ENCODE measurements around the gene OSGEP. TPM values are rescaled to one million over a fixed set of nuclear protein-coding genes. Genes with fewer than 3 reads are reported as not detected.
A peak's percentile ranks its signal among the peaks of the same experiment; 100 is the strongest.

OSGEP gene
- total RNA-seq, 1 donor from 2014 or later, result 18.8 TPM

DNA sequence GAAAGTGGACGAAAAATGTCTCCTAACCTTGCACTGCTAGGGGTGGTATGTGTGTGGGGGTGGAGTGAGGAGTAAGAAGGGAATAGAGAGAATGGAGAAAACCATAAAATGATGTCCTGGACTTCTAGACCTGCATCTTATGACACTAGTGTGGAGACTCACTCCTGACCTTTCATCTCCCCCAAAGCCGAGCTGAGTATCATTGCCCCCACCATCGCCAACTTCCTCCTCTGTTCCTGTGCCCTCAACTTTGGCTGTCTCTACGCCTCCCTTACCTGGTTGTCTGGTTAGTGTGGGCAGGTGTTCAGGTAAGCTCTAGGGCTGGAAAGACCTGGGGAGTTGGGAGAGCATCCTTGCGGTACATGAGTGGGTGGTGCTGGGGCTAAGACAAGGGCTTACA is 14.1 kb downstream of the OSGEP start:
- DNase-seq (ENCODE audit: missing footprints), result no peak
- ATAC-seq, result no peak
- intact Hi-C loops (cut with DNase I), result no loop called here

DNA sequence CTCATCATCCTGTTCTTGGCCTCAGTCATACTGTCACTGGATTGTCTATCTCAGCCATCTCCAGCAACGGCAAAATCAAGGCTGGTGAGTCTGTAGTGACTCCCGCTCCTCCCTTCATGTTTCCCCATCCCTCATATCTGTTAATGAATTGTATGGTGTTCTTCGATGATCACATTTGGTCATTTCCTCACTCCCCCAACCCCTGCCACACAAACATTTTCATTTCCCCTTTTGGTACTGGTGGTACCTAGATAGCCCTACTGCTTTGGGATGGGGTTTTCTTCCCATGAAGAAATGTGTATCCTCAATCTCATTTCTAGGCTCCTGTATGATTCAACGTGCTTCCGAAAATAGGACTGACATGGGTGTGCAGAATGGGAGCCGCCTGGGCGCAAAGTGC is 15.9 kb downstream of the OSGEP start:
- DNase-seq (ENCODE audit: missing footprints) (no peak), ATAC-seq (no peak)
- intact Hi-C loops (cut with DNase I), result no loop called here

DNA sequence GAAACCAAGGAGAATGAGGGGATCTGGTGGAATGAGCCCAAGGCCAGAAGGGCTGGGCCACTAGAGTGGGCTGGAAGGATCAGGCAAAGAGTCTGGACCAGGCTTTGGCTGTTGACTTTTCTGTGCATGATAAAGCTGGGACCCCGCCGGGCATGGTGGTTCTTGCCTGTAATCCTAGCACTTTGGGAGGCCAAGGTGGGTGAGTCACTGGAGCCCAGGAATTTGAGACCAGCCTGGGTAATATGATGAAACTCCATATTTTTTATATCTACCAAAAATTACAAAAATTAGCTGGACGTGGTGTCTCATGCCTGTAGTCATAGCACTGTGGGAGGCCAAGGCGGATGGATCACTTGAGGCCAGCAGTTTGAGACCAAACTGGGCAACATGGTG is 18.3 kb downstream of the OSGEP start:
- ATAC-seq (no peak), DNase-seq (ENCODE audit: missing footprints) (no peak)
- intact Hi-C loops (cut with DNase I), result no loop called here

DNA sequence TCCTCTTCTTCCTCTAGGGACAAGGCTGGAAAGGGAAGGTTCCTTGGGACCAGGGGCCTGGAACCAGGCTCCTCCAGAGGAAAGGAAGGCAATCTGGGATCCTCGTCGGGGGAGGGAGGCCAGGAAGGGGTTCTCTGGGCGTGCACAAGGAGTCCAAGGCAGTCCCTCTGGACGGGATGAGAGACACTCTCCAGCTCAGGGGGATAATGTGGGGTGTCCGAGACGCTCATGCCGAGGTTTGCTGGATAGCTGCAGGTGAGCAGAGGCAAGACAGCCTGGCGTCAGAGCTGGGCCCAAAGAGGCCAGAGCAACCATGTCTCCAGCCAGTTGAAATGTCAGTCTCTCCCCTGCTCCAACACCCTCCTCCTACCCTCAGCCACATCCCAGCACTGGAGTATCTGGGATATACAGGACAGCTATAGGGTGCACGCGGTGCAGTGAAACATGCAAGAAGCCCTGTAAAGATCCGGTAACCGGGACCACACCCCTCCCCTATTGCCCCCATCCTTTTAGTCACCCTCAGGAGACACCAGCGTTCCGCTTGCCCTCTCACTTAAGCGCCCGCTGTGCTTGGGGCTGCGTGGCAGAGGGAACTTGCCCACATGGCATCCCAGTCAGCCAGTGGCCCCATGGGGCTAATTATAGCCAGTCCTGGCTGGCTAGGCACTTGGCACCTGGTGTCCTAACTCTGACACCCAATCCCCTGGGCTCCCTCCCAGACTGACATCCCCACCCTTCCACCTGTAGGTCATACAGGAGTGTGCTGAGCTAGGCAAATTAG is 18.8 kb downstream of the OSGEP start, which contains the start of gene KLHL33:
KLHL33 (minus strand) TSS at position 585 of the 781 bp plus-strand sequence; CDS start at position 230, 355 bp downstream.
- DNase-seq (ENCODE audit: missing footprints), result no peak
- intact Hi-C loops (cut with DNase I), result no loop called here

DNA sequence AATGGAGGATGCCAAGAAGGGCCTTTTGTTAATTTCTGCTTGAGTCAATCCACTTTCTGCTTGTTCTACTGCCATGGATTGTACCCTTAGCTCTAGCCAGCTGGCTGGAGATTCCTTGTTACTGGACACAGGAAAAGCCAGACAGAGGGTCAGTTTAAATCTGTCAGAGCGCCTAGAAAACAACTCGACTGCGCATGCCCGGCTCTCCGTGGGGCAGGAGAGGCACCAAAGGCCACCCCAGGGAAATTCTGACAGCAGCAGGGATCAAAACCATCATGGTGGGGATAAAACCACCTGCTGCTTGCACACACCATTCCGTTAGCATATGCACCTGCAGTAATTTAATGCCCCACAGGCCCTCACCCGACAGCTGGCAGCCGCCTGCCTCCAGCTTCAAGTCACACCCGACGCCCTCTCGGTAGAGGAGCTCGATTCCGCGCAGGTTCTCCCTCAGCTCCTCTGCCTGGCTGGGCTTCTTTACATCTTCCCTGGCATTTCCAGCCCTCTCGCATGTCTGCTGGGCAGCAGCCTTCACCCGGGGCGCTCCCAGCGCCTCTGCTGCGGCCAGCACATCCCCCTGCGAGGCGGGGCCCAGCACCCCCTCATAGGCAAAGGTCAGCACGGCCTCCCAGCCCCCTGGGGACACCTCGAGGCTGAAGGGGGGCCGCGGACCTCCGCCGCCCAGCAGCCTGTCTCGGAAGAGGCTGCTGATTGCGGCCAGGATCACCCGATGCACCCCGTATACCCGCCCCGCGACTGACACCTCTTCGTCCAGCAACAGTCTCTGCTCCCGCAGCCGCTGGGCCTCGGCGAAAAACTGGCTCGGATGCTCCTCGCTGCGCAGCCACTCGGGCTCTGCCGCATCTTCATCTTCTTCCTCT is 19.7 kb downstream of the OSGEP start:
- intact Hi-C loops (cut with DNase I), result no loop called here
- ATAC-seq (peak; percentile 78), DNase-seq (ENCODE audit: missing footprints) (peak; percentile 86)

More for the DNA sequence above, 18.8 kb downstream of the OSGEP start, which contains the start of gene KLHL33:
- peak; percentile 3 for ATAC-seq

DNA sequence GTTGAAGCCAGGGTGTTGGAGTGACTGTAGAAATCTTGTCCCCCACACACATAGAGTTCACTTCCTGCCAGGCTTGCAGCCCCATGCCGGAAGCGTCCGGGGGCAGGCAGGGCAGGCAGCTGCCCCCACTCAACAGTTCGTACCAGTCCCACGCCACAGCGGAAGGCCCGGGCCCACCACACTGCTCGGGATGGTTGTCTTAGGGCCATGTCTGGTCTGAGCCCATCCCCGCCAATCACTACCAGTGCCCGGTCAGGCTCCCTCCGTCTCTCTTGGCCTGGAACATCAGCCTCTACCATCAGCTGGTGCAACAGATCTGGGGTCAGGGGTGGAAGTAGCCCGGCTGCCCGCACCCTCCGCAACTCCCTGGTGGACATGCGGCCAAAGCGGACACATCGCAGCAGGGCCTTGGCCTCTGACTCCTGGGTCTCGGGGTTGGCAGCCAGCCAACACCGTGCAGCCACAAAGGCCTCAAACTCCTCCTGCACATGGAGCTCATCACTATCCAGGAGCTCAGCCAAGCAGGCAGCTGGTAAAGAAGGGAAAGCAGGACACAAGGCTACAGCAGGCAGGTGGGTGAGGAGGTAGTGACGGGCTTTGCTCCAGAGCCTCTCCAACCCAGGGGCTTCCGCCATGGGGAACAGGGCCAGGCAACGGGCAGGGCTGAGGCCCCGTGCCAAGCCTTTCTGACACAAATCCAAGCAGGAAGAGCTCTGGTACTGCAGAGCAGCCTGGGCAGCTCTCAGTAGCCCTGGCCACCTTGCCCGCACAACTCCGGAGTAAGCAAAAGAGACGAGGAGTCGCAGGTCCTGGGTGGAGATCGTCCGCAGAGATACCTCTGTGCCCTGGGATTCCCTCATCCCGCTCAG is 24.6 kb downstream of the OSGEP start:
- intact Hi-C loops (cut with DNase I), result no loop called here
- peak; percentile 18 for ATAC-seq
- no peak for DNase-seq (ENCODE audit: missing footprints)

DNA sequence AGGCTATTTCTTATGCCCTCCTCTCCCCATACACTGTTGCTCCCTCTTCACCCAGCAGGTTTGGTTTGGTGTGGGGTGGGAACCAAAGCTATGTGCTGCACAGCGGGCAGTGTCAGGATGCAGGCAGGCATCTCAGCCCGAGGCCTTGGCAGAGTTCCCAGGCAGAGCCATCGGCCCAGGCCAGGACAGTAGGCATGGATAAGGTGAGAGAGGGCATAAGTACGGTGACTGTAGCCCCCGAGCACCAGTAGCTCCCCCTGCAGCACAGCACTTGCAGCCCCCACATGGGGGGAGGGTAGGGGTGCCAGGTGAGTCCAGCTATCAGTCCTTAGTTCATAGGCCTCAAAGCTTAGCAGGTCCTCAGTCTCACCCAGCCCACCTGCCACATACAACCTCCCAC is 25.8 kb downstream of the OSGEP start:
- ATAC-seq, result no peak
- intact Hi-C loops (cut with DNase I), result no loop called here
- no peak for DNase-seq (ENCODE audit: missing footprints)

DNA sequence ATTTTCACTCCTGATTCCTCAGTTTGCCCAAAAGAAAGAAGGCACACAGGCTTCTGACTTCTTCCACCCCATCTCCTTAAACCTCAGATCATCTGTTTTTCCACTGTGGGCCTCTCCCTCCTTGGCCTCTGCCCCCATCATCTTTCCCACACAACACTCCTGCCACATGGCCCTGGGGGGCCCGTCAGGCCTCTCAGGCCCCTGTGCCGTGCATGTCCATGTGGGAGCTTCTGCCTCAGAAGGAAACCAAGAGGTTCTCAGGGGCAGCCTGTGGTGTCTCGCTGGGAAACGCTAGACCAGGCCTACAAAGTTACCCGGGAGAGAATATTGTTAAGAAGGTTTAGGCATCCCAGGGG is 26.6 kb downstream of the OSGEP start:
- ATAC-seq, result no peak
- intact Hi-C loops (cut with DNase I), result no loop called here
- DNase-seq (ENCODE audit: missing footprints), result peak; percentile 45

DNA sequence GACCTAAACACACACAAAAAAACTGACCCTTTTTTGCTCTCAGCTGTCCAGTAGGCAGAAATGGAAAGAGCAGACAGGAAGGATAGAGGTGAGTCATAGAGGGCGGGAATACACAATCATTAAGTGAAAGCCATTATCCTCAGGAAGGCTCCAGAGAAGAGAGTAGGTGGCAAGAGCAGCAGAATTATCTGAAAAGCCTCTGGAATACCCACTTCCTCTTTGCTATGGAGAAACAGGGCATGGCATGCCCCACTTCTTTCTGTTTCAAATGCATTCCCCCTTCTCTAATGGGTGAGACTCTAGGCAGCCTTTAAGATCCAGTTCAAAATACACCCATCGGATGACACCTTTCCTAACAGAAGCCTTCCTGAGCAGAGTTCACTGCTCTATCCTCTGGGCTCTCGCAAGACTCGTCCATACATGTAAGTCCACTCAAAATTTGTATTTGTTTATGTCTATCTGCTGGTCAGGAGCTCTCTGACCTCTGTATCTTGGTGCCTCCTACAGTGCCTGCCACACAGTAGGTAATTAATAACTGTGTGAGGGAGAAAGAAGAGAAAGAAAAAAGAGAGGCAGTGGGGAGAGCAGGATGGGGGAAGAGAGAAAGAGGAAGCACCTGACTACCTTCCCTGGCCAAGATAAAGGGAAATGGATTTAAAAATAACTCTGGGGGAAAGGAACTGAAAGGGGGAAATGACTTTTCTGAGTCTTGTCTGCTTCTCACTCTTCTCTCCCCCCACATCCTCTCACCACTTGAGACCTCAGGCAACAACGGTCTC is 27.2 kb downstream of the OSGEP start:
- intact Hi-C loops (cut with DNase I), result no loop called here
- ATAC-seq (peak; percentile 44), DNase-seq (ENCODE audit: missing footprints) (no peak)

DNA sequence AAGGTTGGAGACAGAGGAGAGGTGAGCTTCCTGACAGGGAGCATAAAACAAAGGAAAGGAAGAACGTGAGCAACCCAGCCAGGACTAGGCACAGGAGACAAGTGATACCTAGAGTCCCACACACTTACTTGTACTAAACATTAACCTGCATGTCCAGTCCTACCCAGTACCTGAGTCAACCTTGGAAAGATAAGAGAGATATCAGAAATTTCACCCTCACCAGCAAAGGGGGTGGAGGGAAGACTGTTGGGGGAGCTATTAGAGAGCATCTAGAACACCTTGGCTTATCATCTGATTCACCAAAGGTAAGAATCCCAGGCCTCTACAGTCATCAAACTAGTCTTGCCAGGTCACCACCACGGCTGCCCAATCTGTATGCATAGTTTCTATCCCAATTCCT is 29.8 kb downstream of the OSGEP start:
- ATAC-seq, result no peak
- DNase-seq (ENCODE audit: missing footprints), result no peak
- intact Hi-C loops (cut with DNase I), result no loop called here

DNA sequence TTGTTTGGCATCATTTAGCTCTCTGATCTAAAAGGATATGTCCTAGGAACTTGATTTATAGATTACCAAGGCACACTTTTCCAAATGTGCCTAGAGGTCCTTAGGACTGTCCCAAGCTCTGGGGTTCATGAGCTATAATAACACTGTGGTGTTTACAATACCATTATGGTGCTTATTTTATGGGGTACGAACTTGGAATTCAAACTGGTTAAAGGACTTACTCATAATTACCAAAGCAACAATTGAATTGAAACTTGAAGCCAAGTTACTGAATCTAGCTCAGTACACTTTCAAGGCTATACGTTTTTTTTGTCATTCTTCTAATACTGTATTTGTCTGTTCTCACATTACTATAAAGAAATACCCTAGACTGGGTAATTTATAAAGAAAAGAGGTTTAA is 31.7 kb downstream of the OSGEP start:
- intact Hi-C loops (cut with DNase I), result no loop called here
- DNase-seq (ENCODE audit: missing footprints), result no peak
- ATAC-seq, result no peak

DNA sequence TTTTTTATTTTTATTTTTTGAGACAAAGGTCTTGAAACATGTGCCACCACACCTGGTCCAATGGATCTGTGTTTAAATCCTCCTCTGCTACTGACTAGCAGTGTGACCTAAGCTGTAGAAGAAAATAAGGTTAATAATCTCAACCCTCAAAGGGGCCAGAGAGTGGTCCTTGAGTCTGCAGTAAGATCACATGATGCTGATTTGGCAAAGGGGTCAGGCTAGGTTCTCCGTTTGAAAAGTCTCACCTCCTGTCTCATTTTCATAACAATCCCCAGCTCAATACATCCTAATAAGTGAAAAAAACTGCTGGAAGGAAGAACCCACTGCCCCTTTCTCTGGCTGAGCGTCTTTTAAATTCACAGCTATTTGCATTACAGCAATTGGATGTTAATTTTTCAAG is 33.3 kb downstream of the OSGEP start:
- ATAC-seq (no peak), DNase-seq (ENCODE audit: missing footprints) (no peak)
- intact Hi-C loops (cut with DNase I), result no loop called here

DNA sequence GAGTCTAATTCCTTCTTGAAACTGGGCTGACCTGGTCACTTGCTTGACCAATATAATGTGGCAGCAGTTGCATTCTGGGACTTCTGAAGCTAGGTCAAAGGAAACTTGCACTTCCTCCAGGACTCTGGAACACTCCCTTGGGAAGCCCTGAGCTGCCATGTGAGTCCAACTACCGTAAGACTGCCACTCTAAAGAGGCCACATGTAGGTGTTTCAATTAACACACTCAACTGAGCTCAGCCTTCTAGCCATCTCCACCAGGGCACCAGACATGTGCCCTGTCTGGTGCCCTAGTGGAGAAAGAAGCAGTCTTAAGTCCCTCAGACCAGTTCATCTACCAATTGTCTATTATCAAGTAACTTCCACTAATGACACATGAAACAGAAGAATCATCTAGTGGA is 35.2 kb downstream of the OSGEP start:
- ATAC-seq (no peak), DNase-seq (ENCODE audit: missing footprints) (no peak)
- intact Hi-C loops (cut with DNase I), result no loop called here

DNA sequence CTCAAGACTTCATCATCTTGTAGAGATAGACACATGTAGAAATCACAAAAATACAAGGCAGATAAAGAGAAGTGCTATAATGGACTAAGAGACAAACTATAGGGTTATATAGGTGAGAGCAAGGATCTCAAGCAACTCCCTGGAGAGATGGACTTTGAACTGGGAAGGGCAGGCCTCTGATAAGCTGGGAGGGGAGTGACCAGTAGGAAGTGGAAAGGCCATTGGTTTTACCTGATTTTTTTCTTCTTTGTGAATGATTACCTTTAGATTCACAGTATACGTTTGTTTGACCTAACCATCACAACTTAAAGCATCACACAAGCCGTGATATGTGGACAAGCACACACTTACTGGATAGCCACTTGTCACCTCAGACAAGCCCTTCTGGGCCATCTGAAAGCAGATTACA is 36.1 kb downstream of the OSGEP start:
- no peak for ATAC-seq
- DNase-seq (ENCODE audit: missing footprints), result no peak
- intact Hi-C loops (cut with DNase I), result no loop called here

DNA sequence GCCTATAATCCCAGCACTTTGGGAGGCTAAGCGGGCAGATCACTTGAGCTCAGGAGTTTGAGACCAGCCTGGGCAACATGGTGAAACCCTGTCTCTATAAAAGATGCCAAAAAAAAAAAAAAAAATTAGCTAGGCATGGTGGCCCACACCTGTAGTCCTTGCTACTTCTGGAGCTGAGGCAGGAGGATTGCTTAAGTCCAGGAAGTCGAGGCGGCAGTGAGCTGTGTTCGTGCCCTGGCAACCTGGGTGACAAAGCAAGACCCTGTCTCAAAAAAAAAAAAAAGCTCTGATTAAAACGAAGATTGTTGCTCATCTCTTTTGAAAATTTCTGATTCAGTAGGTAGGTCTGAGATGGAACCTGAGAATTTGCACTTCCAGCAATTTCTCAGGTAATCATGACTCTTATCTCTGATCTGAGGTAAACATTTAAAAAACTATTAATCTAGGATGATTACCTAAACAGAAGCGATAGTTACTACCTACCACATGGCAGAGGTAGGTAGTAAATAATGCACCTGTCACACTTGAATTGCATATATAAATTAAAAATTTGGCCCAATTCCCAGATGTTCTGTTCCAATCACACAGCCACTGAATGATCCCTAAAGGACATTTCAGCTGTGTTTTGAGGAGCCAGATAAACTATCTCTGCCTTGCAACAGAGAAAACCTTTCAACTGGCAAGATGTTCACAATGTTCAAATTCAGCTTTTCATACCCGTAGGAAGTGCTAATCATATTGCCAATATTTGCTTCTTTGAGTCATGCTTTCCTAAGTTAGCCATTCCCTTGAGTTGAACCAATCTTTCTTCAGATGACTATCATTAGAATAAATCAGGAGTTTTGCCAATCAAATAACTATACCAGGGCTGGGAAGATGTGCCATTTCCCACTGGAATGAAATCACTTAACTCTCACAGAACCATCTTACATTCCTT is 37.1 kb downstream of the OSGEP start:
- intact Hi-C loops (cut with DNase I), result no loop called here
- ATAC-seq (no peak), DNase-seq (ENCODE audit: missing footprints) (no peak)

DNA sequence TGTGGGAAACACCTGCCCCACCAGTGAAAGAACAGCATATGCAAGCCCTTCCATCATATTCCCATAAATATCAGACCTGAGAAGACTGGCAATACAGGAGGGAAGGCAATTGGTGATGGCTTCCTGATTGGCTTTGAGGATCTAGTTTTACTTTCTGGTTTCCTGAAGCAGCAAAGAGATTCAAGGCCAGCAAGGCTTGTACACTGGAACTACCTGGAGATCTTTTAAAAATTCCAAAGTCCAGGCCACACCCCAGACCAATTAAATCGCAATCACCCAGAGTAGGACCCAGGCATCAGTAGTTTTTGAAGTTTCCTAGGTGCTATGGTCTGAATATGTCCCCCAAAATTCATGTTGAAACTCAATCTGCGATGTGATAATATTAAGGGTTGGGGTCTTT is 38.4 kb downstream of the OSGEP start:
- DNase-seq (ENCODE audit: missing footprints) (no peak), ATAC-seq (no peak)
- intact Hi-C loops (cut with DNase I), result no loop called here

DNA sequence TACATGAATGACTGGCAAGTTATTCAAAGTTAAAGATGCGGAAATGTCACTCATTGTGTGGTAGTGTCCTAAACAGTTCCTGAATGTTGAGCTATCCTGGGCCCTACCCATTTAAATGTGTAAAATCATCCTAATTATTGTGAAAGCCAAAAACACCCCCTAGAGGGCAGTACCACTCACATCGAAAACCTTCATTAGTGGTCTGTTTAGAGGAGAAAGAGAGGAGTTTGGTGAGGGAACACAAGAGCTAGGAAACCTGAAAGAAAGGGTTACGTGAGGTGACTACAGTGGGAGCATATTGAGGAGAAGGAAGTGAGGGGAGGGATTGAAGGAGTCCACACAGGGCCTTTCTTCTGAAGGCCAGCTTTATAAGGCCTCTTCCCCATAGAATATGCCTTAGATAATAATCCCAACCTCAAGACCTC is 38.8 kb downstream of the OSGEP start:
- no peak for DNase-seq (ENCODE audit: missing footprints)
- ATAC-seq, result no peak
- intact Hi-C loops (cut with DNase I), result no loop called here

Measured in Right ventricle myocardium inferior (tissue), 1 donor.